HG03045 (cell line): ENCODE measurements around the gene RUVBL1.

Experiments used
- ATAC-seq: cut with Tn5 transposase; IDR thresholded peaks from one replicate; pipeline ENCODE4 v1.9.1; 2021; ENCODE audit warnings: mild to moderate bottlenecking, moderate library complexity; ENCODE audit not compliant: unreplicated experiment

Gene RUVBL1

GRCh38 chr3:128070898-128071591 lies 52.6 kb downstream of the RUVBL1 start:
- ATAC-seq = no peak

- no peak for ATAC-seq
Observed at GRCh38 chr3:128069271-128069670, 54.3 kb downstream of the RUVBL1 start.

GRCh38 chr3:128068156-128068620 lies 55.4 kb downstream of the RUVBL1 start:
- no peak for ATAC-seq

- no peak for ATAC-seq
Observed at GRCh38 chr3:128067489-128067888, 56.1 kb downstream of the RUVBL1 start.

GRCh38 chr3:128066676-128067075 lies 56.9 kb downstream of the RUVBL1 start:
- ATAC-seq = no peak

- ATAC-seq = no peak
Observed at GRCh38 chr3:128066114-128066513, 57.5 kb downstream of the RUVBL1 start.

- no peak for ATAC-seq
Observed at GRCh38 chr3:128064962-128065361, 58.6 kb downstream of the RUVBL1 start.

GRCh38 chr3:128063865-128064264 lies 59.7 kb downstream of the RUVBL1 start:
- no peak for ATAC-seq

- no peak for ATAC-seq
Observed at GRCh38 chr3:128062033-128062745, 61.4 kb downstream of the RUVBL1 start.

GRCh38 chr3:128060473-128061381 lies 62.9 kb downstream of the RUVBL1 start:
- ATAC-seq = no peak

GRCh38 chr3:128056258-128056657 lies 67.4 kb downstream of the RUVBL1 start:
- no peak for ATAC-seq

GRCh38 chr3:128054367-128054766 lies 69.2 kb downstream of the RUVBL1 start:
- ATAC-seq = no peak

GRCh38 chr3:128053614-128054013 lies 70.0 kb downstream of the RUVBL1 start:
- no peak for ATAC-seq

- peak; percentile 22 for ATAC-seq
Observed at GRCh38 chr3:128052595-128053351, 70.8 kb downstream of the RUVBL1 start.

GRCh38 chr3:128051837-128052594 lies 71.6 kb downstream of the RUVBL1 start, which contains the start of gene SEC61A1:
Gene SEC61A1, plus strand, starts transcription at chr3:128052437. Its CDS starts 116 bp downstream, at chr3:128052553.
- peak; percentile 93 for ATAC-seq

GRCh38 chr3:128051459-128051836 lies 72.2 kb downstream of the RUVBL1 start:
- ATAC-seq = no peak

GRCh38 chr3:128050597-128050996 lies 73.0 kb downstream of the RUVBL1 start:
- no peak for ATAC-seq

- no peak for ATAC-seq
Observed at GRCh38 chr3:128041344-128041743, 82.3 kb downstream of the RUVBL1 start.

GRCh38 chr3:128040660-128041059 lies 83.0 kb downstream of the RUVBL1 start:
- no peak for ATAC-seq

- ATAC-seq = no peak
Observed at GRCh38 chr3:128040041-128040440, 83.6 kb downstream of the RUVBL1 start.
